SK-MEL-5 (cell line): ENCODE data around the gene WNK1. TPM values are rescaled to one million over a fixed set of nuclear protein-coding genes. Genes with fewer than 3 reads are reported as not detected.

Source experiments
- DNase-seq: peaks from one replicate; pipeline ENCODE4 v3.0.0-alpha.2; 2016; ENCODE audit warnings: low read depth, low spot score
- in situ Hi-C: cut with HindIII; loops from 2 replicates; pipeline ENCODE4 v1.10.0; 2016; ENCODE audit warnings: low sequenced_read_pairs, high pct_unique_total_duplicates, low pct_unique_long_range_greater_than_20kb
- small RNA-seq, 2 experiments: library from RNA; depleted of rRNA; stranded (forward); fragments of <200 nt; gene quantifications; one replicate each; pipeline ENCODE3, GENCODE V24; 2014
- total RNA-seq: library from RNA; depleted of rRNA; stranded (reverse); fragments of >200 nt; shearing (Covaris generic); gene quantifications from 2 replicates; pipeline ENCODE4 v1.2.3, GENCODE V29; 2014; rRNA removed

Gene WNK1
- total RNA-seq, 1 experiment from 2014 or later = 46.5 TPM

GRCh38 chr12:946212-946611 lies 193.8 kb downstream of the WNK1 start:
- DNase-seq = no peak
- in situ Hi-C loops = no loop called here

GRCh38 chr12:946631-947030 lies 194.3 kb downstream of the WNK1 start:
- in situ Hi-C loops = no loop called here
- no peak for DNase-seq

GRCh38 chr12:948238-948637 lies 195.9 kb downstream of the WNK1 start:
- DNase-seq = no peak
- in situ Hi-C loops = no loop called here

- DNase-seq = peak; percentile 99
- in situ Hi-C loops = no loop called here
Measured at GRCh38 chr12:949453-950191, 197.2 kb downstream of the WNK1 start, which contains the start of gene RAD52. Gene RAD52, minus strand, starts transcription at chr12:949694. Its CDS starts 16,636 bp downstream, at chr12:933058.

- no peak for DNase-seq
- in situ Hi-C loops = no loop called here
Measured at GRCh38 chr12:951176-951575, 198.8 kb downstream of the WNK1 start.

- no peak for DNase-seq
- in situ Hi-C loops = no loop called here
Measured at GRCh38 chr12:953776-954175, 201.4 kb downstream of the WNK1 start.

GRCh38 chr12:954741-955140 lies 202.4 kb downstream of the WNK1 start:
- in situ Hi-C loops = no loop called here
- no peak for DNase-seq

- no peak for DNase-seq
- in situ Hi-C loops = no loop called here
Measured at GRCh38 chr12:955939-956338, 203.6 kb downstream of the WNK1 start.

- no peak for DNase-seq
- in situ Hi-C loops = no loop called here
Measured at GRCh38 chr12:958588-959123, 206.3 kb downstream of the WNK1 start.

Small RNAs within 50 kb of the gene (small RNA-seq; reads per million reads assigned to genes)
- gene RNU4ATAC16P = 0.02 to 0.05 reads per million in 2 experiments

Other genes starting within 250 kb of the WNK1 start
- 0.26 and 0.51 TPM in 2 replicates for gene NINJ2, start 89.1 kb upstream of the WNK1 start, total RNA-seq
- 11.6 and 16.4 TPM in 2 replicates for gene RAD52, start 197.1 kb downstream of the WNK1 start, total RNA-seq
- gene ERC1, start 238.6 kb downstream of the WNK1 start, total RNA-seq = 14.3 and 14.4 TPM in 2 replicates